Gastroesophageal sphincter (tissue), 4 donors: Measurements from ENCODE around the gene TESPA1. TPM values are rescaled to one million over a fixed set of nuclear protein-coding genes. Genes with fewer than 3 reads are reported as not detected.
A peak's percentile ranks its signal among the peaks of the same experiment; 100 is the strongest.

Experiments used
- ATAC-seq: fragments of 150-250 bp; one replicate; pipeline ENCODE4 v1.9.1; 2016; ENCODE audit warnings: mild to moderate bottlenecking, moderate library complexity
- H3K27ac ChIP-seq, 4 donors: fragments of 200-600 bp; sonication (generic) in 3 of 4; 1 replicate in 3 of 4; 2 replicates in 1 of 4; pipeline ENCODE4 v1.5.1; 2016 to 2019
- H3K27me3 ChIP-seq: fragments of 200-600 bp; sonication (generic); one replicate; pipeline ENCODE4 v1.5.1; 2019
- H3K36me3 ChIP-seq, 2 donors: fragments of 200-600 bp; sonication (generic); one replicate each; pipeline ENCODE4 v1.5.1; 2019; ENCODE audit warnings: control low read depth in 1 of 2
- H3K4me1 ChIP-seq, 3 donors: fragments of 200-600 bp; sonication (generic); 1 replicate in 2 of 3; 2 replicates in 1 of 3; pipeline ENCODE4 v1.5.1; 2016 to 2019; ENCODE audit warnings: control low read depth in 2 of 3
- H3K4me3 ChIP-seq, 2 donors: fragments of 200-600 bp; sonication (generic); one replicate each; pipeline ENCODE4 v1.5.1; 2019; ENCODE audit warnings: mild to moderate bottlenecking in 1 of 2, moderate library complexity in 1 of 2
- H3K9me3 ChIP-seq, 3 donors: fragments of 200-600 bp; sonication (generic); one replicate each; pipeline ENCODE4 v1.5.1; 2017 to 2019; ENCODE audit warnings: control low read depth in 2 of 3
- EP300 ChIP-seq: sonication (generic); formaldehyde crosslinking; IDR thresholded peaks from one replicate; pipeline ENCODE4 v1.6.1; 2017; ENCODE audit warnings: antibody characterized with exemption, mild to moderate bottlenecking
- POLR2A ChIP-seq, 2 donors: fragments of 450-650 bp; IDR thresholded peaks; one replicate each; pipeline ENCODE4 v1.6.1; 2017; ENCODE audit warnings: antibody characterized with exemption in 2 of 2, mild to moderate bottlenecking in 2 of 2, moderate library complexity in 1 of 2
- POLR2AphosphoS5 ChIP-seq: sonication (generic); formaldehyde crosslinking; IDR thresholded peaks from one replicate; pipeline ENCODE4 v1.6.1; 2017; ENCODE audit warnings: antibody characterized with exemption
- WGBS, 2 donors: methylation state at CpG; one replicate each; pipeline ENCODE4 v1.1.5; 2018; ENCODE audit warnings: low coverage in 1 of 2; 5-methylcytosine and 5-hydroxymethylcytosine counted together
- total RNA-seq, 4 donors: library from RNA; depleted of rRNA; stranded (reverse); fragments of >200 nt; gene quantifications; one replicate each; pipeline ENCODE4 v1.1.0, GENCODE V29; 2016
- TF ChIP-seq, protein P1 (sequence below), 4 experiments: fragments of 200-600 bp in 2 of 4; fragments of 450-650 bp in 2 of 4; sonication (generic) in 1 of 4; IDR thresholded peaks; one replicate each; pipeline ENCODE4 v1.5.1; 2017 to 2019; ENCODE audit warnings: antibody characterized with exemption in 4 of 4, mild to moderate bottlenecking in 2 of 4, moderate library complexity in 2 of 4

TESPA1 gene
- total RNA-seq, 4 donors from 2014 or later = 0.17 to 3.2 (median 1.8) TPM

DNA sequence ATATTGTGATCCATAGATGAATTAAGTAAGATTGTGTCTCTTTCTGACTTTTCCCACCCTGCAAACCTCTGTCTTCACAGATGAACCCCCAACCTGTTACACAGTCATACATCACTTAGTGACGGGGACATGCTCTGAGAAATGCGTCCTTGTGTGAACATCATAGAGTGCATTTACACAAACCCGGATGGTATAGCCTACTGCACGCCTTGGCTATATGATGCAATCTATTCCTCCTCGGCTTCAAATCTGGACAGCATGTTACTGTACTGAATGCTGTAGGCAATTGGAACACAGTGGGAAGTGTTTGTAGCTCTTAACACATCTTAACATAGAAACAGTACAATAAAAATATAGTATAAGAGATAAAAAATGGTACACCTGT is 7.4 kb upstream of the TESPA1 start:
- Histone ChIP-seq H3K27ac (no peak overlapping the region), H3K27me3 (peaks cover 7% of the 10 kb centered on the region), H3K4me3 (no peak overlapping the region), H3K9me3 (no peaks in the 10 kb centered on the region), H3K4me1 (no peaks in the 10 kb centered on the region), H3K36me3 (no peaks in the 10 kb centered on the region)
- WGBS, 2 donors = 52 to 77% methylated on average over 5 of the region's 5 CpGs
- no peak for TF ChIP-seq POLR2AphosphoS5
- no peak for TF ChIP-seq EP300
- no peak for TF ChIP-seq POLR2A (IDR thresholded peaks at IDR 0.05)
- TF ChIP-seq, protein P1, sequence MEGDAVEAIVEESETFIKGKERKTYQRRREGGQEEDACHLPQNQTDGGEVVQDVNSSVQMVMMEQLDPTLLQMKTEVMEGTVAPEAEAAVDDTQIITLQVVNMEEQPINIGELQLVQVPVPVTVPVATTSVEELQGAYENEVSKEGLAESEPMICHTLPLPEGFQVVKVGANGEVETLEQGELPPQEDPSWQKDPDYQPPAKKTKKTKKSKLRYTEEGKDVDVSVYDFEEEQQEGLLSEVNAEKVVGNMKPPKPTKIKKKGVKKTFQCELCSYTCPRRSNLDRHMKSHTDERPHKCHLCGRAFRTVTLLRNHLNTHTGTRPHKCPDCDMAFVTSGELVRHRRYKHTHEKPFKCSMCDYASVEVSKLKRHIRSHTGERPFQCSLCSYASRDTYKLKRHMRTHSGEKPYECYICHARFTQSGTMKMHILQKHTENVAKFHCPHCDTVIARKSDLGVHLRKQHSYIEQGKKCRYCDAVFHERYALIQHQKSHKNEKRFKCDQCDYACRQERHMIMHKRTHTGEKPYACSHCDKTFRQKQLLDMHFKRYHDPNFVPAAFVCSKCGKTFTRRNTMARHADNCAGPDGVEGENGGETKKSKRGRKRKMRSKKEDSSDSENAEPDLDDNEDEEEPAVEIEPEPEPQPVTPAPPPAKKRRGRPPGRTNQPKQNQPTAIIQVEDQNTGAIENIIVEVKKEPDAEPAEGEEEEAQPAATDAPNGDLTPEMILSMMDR (IDR thresholded peaks at IDR 0.05) = no peak
- ATAC-seq = no peak

DNA sequence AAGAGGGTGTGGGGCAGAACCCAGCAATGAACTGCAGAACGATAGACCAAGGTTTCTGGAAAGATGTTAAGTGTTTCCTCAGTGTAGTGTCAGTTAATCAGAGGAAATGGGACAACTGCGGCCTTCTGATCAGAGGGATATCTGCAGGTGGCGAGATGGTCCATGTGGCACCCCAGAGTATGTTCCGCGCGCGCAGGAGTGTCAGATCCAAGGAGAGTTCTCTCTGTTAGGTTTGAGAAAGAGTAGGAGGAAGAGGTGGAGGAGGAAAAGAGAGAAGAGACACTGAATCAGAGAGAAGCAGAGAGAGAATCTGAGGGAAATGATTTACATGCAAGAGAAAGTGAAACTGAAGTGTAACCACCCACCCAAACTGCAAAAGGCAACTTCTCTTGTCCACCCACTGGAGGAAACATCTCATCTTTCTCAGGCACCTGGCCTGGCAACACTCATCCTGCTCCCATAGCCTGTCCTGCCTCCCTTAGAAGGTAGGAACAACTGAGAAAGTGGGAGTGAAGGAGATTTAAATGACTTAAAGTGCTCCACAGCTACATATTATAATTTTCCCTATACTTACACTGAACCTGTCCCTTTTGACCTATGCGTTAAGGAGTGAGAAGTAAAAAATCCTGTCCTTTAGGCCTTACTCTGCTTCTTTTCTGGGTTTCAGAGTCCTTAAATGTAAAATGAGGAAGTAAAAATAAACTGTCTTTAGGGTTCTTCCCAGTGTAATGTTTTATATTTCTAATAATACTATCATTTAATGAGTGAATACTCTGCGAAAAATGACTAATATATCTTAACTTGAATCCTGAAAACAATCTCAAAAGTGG is 6.8 kb upstream of the TESPA1 start:
- no peak overlapping the region for H3K4me3 ChIP-seq
- no peaks in the 10 kb centered on the region for H3K36me3 ChIP-seq
- no peak overlapping the region for H3K27ac ChIP-seq
- TF ChIP-seq POLR2A (IDR thresholded peaks at IDR 0.05) (no peak), EP300 (no peak), POLR2AphosphoS5 (no peak)
- TF ChIP-seq, protein P1 (IDR thresholded peaks at IDR 0.05) = no peak
- H3K4me1 ChIP-seq = no peaks in the 10 kb centered on the region
- 77 to 87% methylated on average over 4 to 9 of the region's 9 CpGs for WGBS, 2 donors
- H3K27me3 ChIP-seq = peaks cover 5% of the 10 kb centered on the region
- no peak for ATAC-seq
- no peaks in the 10 kb centered on the region for H3K9me3 ChIP-seq

DNA sequence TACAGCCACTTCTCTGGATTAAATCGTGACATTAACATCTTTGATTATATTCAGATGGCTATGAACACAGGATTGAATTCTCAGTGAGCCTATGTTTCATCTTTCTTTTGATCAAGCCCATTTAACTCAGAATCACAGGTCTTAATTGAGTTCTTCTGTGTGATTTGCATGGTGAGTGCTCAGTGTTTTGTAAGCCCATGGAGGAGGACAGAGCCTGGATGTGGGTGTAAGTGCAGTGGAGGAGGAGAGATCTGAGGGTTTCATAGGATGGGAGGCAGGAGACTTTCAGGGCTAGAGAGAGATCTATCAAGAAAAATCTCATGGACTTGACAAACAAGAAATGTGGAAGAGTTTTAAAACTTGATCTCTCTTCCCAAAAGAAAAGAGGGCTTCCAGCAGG is 5.3 kb upstream of the TESPA1 start:
- Histone ChIP-seq H3K9me3 (no peaks in the 10 kb centered on the region), H3K4me1 (no peaks in the 10 kb centered on the region), H3K27me3 (no peaks in the 10 kb centered on the region), H3K4me3 (no peak overlapping the region), H3K36me3 (no peaks in the 10 kb centered on the region), H3K27ac (no peak overlapping the region)
- ATAC-seq = no peak
- no peak for TF ChIP-seq POLR2AphosphoS5
- TF ChIP-seq POLR2A (IDR thresholded peaks at IDR 0.05) = no peak
- TF ChIP-seq EP300 = no peak
- TF ChIP-seq, protein P1 (IDR thresholded peaks at IDR 0.05) = no peak
- 60 to 67% methylated on average over 1 of the region's 1 CpG for WGBS, 2 donors

DNA sequence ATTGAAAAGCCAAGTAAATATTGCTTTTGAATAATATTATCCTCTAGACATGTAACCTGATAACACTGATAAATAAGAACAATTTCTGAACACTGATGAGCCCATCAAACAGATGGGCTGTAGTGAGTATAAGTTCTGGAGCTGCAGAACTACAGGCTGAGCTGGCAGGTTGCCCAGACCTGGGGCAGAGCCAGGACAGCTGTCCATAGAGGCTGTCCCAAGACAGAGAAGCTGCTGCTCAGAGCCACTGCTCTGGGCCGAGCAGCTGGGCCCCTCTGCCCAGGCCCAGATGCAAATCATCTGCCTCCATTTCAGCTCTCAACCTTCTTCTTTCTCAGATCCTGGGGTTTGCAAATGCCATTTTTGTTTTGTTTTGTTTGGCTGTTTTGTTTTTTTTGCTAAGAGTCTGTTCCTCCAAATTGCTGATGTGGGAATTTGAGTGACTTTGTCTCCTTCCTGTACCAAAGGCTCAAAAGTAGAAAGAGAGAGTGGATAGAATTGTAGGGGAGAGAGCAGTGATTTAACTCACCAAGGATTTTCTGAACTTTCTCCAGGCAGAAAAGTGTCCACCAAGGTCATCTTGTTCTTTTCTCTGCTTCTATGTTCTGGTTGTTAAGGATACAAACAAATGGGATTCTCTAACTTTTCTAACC is 4.0 kb upstream of the TESPA1 start:
- peak; percentile 75 for ATAC-seq
- H3K27ac ChIP-seq = no peak overlapping the region
- no peaks in the 10 kb centered on the region for H3K36me3 ChIP-seq
- no peaks in the 10 kb centered on the region for H3K27me3 ChIP-seq
- H3K9me3 ChIP-seq = no peaks in the 10 kb centered on the region
- no peak overlapping the region for H3K4me3 ChIP-seq
- TF ChIP-seq POLR2AphosphoS5 = no peak
- TF ChIP-seq, protein P1 (IDR thresholded peaks at IDR 0.05) = no peak
- no peak for TF ChIP-seq POLR2A (IDR thresholded peaks at IDR 0.05)
- TF ChIP-seq EP300 = no peak
- H3K4me1 ChIP-seq = no peaks in the 10 kb centered on the region
- 33 to 44% methylated on average over 1 of the region's 1 CpG for WGBS, 2 donors
